ENCODE data around the gene RAPGEF1.

- TF ChIP-seq, protein P1, sequence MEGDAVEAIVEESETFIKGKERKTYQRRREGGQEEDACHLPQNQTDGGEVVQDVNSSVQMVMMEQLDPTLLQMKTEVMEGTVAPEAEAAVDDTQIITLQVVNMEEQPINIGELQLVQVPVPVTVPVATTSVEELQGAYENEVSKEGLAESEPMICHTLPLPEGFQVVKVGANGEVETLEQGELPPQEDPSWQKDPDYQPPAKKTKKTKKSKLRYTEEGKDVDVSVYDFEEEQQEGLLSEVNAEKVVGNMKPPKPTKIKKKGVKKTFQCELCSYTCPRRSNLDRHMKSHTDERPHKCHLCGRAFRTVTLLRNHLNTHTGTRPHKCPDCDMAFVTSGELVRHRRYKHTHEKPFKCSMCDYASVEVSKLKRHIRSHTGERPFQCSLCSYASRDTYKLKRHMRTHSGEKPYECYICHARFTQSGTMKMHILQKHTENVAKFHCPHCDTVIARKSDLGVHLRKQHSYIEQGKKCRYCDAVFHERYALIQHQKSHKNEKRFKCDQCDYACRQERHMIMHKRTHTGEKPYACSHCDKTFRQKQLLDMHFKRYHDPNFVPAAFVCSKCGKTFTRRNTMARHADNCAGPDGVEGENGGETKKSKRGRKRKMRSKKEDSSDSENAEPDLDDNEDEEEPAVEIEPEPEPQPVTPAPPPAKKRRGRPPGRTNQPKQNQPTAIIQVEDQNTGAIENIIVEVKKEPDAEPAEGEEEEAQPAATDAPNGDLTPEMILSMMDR (IDR thresholded peaks at IDR 0.05) = no peak
- no peak for TF ChIP-seq POLR2A (IDR thresholded peaks at IDR 0.05)
These were observed 5.7 kb upstream of the RAPGEF1 start for GRCh38 chr9:131745610-131746009.

Data from vagina (tissue), 2 donors.